ENCODE measurements around the gene PIBF1. TPM values are rescaled to one million over a fixed set of nuclear protein-coding genes. Genes with fewer than 3 reads are reported as not detected.
"Not testable (repeated sequence)": the region's sequence is repeated elsewhere in the genome, so short reads cannot be mapped to it uniquely, and the experiment has no call there.

Gene PIBF1
- total and polyA plus RNA-seq, 2 donors = 12.9 to 74.2 TPM

DNA sequence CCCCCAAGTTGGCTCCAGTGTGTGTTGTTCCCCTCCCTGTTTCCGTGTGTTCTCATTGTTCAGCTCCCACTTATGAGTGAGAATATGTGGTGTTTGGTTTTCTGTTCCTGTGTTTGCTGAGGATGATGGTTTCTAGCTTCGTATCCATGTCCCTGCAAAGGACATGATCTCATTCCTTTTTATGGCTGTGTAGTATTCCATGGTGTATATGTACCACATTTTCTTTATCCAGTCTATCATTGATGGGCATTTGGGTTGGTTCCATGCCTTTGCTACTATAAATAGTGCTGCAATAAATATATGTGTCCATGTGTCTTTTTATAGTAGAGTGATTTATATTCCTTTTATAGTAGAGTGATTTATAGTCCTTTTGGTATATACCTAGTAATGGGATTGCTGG, 63.2 kb downstream of the PIBF1 start:
- WGBS = 98% methylated on average over 2 of the region's 2 CpGs
- H3K4me3 ChIP-seq (ENCODE audit: low read depth, low read length); H3K36me3 ChIP-seq (ENCODE audit: insufficient read depth); H3K27ac ChIP-seq (ENCODE audit: low read depth); DNase-seq (ENCODE audit: extremely low spot score); H3K4me1 ChIP-seq (ENCODE audit: insufficient read depth): not testable (repeated sequence)

DNA sequence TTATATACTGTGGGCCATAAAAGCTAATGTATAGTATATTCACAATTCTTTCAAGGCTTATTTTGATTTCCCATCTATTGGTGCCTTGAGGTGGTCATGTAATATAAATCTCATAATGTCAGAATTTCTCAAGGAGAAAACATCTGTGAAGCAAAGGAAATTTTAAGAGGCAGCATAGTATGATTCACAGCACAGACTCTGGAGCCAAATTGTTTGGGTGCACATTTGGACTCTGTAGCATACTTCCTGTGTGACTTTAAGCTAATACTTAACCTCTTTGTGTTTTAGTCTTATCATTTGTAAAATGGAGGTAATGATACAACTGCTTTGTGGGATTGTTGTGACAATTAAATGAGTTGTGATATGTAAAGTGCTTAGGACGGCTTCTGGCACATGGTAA, 67.6 kb downstream of the PIBF1 start:
- no peak for DNase-seq (ENCODE audit: extremely low spot score)
- H3K36me3 ChIP-seq (ENCODE audit: insufficient read depth) = peaks cover 5% of the 10 kb centered on the region
- 94% methylated on average over 1 of the region's 1 CpG for WGBS
- H3K4me3 ChIP-seq (ENCODE audit: low read depth, low read length) = no peak overlapping the region
- H3K27ac ChIP-seq (ENCODE audit: low read depth) = no peak overlapping the region
- no peaks in the 10 kb centered on the region for H3K4me1 ChIP-seq (ENCODE audit: insufficient read depth)

DNA sequence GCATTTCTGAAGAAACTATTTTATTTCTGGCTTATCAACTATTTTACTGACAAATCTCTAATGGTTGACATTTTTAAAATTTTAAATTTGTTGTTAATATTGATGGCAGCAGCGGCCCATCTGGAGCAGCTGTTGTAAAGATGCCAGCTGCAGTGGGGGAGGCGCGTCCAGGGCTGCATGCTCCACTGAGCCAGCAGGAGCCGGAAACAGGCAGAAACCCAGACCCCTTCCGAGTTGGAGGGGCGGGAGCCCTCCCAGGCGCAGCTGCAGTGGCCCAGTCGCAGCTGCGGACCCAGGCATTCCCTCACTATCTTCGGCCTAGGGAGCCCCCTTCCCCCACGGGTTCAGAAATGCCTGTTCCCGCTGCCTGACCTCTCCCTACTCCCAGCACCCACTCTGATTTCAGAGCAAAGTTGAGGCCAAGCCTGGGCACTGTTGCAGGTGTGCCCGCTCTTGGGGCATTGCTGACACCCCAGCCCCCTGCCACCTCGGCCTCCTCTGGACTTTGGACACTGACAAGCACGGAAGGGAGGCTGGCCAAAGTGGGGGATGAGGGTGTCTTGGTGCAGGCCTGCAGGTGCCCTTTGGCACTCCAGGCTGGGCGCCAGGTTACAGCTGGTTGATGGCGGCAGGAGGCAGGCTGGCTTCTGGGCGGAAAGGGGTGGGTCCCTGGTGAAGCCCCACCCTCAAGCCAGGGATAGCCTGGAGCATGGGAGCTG, 69.2 kb downstream of the PIBF1 start:
- Histone ChIP-seq H3K36me3 (ENCODE audit: insufficient read depth) (peaks cover 3% of the 10 kb centered on the region), H3K4me1 (ENCODE audit: insufficient read depth) (no peaks in the 10 kb centered on the region), H3K27ac (ENCODE audit: low read depth) (no peak overlapping the region), H3K4me3 (ENCODE audit: low read depth, low read length) (no peak overlapping the region)
- DNase-seq (ENCODE audit: extremely low spot score) = no peak
- 94% methylated on average over 18 of the region's 18 CpGs for WGBS

DNA sequence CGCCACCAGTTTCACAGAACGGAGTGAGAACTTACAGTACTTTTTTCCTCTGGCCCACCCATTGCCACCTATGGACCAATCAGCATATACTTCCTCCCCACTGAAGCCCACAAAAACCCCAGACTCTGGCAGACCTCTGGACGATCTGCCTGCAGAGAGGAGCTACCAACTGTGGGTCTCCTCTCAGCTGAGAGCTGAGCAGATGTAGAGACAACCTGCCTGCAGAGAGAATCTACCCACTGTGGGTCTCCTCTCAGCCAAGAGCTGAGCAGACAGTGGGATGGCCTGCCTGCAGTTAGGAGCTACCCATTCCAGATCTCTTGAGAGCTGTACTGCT, 69.7 kb downstream of the PIBF1 start:
- DNase-seq (ENCODE audit: extremely low spot score) = no peak
- H3K4me1 ChIP-seq (ENCODE audit: insufficient read depth) = no peaks in the 10 kb centered on the region
- H3K36me3 ChIP-seq (ENCODE audit: insufficient read depth) = peaks cover 3% of the 10 kb centered on the region
- WGBS = 95% methylated on average over 3 of the region's 3 CpGs
- H3K4me3 ChIP-seq (ENCODE audit: low read depth, low read length) = no peak overlapping the region
- H3K27ac ChIP-seq (ENCODE audit: low read depth) = no peak overlapping the region

DNA sequence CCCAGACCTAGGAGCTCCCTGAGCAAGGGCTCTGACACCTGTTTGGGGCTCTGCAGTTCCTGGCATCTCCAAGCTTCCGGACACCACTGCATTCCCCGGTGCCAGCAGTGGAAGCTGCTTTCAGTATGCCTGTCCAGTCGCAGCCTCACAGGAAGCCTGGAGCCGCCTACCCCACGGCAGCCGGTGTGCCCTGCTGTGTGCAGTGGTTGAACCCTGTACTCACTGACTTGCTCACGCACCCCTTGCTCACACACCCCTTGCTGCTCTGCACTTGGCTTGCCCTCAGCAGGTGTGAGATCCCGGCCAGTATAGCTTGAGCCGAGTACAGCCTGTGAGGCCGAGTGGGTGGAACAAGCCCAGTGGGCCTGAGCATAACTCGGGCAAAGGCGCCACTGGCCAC, 70.3 kb downstream of the PIBF1 start:
- Histone ChIP-seq H3K27ac (ENCODE audit: low read depth) (no peak overlapping the region), H3K36me3 (ENCODE audit: insufficient read depth) (peaks cover 3% of the 10 kb centered on the region), H3K4me1 (ENCODE audit: insufficient read depth) (no peaks in the 10 kb centered on the region), H3K4me3 (ENCODE audit: low read depth, low read length) (no peak overlapping the region)
- 98% methylated on average over 12 of the region's 12 CpGs for WGBS
- no peak for DNase-seq (ENCODE audit: extremely low spot score)

DNA sequence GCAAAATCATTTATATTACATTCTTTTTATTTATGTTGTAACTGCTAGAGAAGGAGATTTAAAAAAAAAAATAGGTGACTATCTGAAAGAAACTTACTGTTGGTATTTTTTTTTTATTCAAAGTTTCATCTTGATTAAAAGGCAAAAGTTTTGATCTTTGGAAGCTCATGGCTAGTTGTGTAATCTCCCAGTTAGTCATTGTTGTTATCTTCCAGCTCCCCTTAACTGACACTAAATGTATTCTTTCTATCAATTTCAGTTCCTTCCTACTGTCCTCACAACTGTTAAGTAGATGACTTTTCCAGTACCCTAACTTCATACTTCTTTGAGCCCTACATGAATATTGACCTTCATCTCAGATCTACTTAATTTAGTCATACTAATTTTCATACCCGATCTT, 71.1 kb downstream of the PIBF1 start:
- no peak for DNase-seq (ENCODE audit: extremely low spot score)
- H3K4me1 ChIP-seq (ENCODE audit: insufficient read depth) = no peaks in the 10 kb centered on the region
- H3K36me3 ChIP-seq (ENCODE audit: insufficient read depth) = peaks cover 3% of the 10 kb centered on the region
- WGBS = 100% methylated on average over 1 of the region's 1 CpG
- H3K4me3 ChIP-seq (ENCODE audit: low read depth, low read length) = no peak overlapping the region
- no peak overlapping the region for H3K27ac ChIP-seq (ENCODE audit: low read depth)

DNA sequence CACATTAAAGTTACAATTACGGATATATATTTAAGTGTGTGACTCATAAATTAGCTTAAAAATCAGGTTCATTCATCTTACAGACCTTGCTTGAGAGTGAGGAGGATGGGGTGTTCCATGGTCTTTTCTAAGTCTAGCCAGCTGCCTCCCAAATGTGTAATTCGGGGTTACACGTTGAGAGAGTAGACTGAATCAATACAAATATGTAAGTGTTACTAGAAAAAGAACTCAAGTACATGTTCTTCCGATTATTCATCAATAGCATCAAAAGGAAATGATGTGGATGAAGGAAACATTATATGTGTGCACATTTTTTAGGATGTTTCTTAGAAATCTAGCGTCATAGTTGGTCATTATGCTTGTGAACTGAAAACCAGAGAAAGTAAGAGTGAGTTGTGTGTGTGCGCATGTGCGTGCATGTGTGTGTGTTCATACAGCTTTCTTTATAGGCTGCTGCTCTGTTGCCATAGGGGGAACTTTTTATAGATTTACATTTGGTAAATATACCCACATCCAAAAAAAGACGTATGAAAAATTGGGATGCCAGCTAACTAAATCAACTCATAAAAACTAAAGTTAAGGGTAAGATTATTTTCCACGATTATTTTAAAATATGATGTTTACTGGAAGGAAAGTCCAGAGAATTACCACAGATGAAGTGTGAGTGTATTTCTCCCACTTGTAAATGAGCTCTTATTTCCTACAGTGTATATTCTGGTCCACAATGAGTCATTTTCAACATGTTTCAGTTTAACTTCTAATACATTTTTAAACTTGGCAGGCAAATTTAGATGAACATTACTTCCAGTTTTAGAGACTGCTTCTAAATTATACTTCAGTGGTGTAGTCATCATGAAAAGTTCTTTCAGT, 82.4 kb downstream of the PIBF1 start:
- H3K27ac ChIP-seq (ENCODE audit: low read depth) = no peak overlapping the region
- no peak overlapping the region for H3K4me3 ChIP-seq (ENCODE audit: low read depth, low read length)
- H3K4me1 ChIP-seq (ENCODE audit: insufficient read depth) = no peaks in the 10 kb centered on the region
- no peak for DNase-seq (ENCODE audit: extremely low spot score)
- no peaks in the 10 kb centered on the region for H3K36me3 ChIP-seq (ENCODE audit: insufficient read depth)
- 74% methylated on average over 9 of the region's 9 CpGs for WGBS

DNA sequence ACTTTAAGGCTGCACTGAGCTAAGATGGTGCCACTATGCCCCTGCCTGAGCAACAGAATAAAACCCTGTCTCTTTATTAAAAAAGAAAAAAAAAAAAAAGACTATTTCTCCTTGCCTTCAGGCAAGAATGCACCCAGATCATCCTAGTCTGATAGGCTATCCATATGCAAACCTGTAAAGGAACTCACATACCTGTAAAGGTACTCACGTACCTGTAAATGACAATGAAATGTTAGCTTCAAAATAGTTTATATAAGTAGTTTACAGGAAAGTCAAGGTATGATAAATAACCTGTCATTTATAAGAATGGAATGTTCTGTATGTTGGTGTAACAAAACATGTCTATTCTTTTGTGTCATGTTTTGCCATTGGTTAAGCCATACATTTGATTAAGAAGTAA, 86.3 kb downstream of the PIBF1 start:
- WGBS = 100% methylated on average over 1 of the region's 1 CpG
- Histone ChIP-seq H3K27ac (ENCODE audit: low read depth) (no peak overlapping the region), H3K4me3 (ENCODE audit: low read depth, low read length) (no peak overlapping the region), H3K4me1 (ENCODE audit: insufficient read depth) (no peaks in the 10 kb centered on the region), H3K36me3 (ENCODE audit: insufficient read depth) (no peaks in the 10 kb centered on the region)
- no peak for DNase-seq (ENCODE audit: extremely low spot score)

DNA sequence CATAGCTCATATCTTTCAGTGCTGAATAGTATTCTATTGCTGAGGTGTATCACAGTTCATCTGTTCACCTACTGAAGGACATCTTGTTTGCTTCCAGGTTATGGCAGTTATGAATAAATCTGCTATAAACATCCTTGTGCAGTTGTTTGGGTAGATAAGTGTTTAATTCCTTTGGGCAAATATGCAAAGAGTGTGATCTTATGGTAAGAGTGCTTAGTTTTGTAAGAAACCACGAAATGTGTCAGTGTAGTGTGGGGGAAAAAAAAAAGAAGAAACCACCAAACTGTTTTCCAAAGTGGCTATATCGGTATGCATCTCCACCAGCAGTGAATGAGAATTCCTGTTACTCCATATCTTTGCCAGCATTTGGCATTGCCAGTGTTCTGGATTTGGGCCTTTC, 93.3 kb downstream of the PIBF1 start:
- Histone ChIP-seq H3K36me3 (ENCODE audit: insufficient read depth) (no peaks in the 10 kb centered on the region), H3K27ac (ENCODE audit: low read depth) (no peak overlapping the region), H3K4me1 (ENCODE audit: insufficient read depth) (no peaks in the 10 kb centered on the region), H3K4me3 (ENCODE audit: low read depth, low read length) (no peak overlapping the region)
- 92% methylated on average over 2 of the region's 2 CpGs for WGBS
- DNase-seq (ENCODE audit: extremely low spot score) = no peak

DNA sequence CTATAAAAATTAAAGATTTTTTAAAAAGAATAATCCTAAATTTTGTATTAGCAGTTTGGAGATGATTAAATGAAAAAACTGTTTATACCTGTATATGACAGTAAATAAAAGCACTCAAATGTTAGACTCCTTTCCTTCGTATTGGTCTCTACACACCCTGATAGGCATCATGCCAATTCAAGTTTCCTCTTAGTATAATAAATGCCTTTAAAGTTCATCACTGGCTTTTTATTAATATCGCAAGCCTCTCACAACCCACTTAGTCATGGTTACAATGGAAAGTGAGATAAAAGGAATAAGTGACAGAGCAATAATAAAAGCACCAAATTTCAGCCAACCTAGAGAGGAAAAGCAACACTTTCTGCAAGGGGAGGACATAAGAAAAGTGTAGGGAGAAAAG, 102.2 kb downstream of the PIBF1 start:
- 67% methylated on average over 2 of the region's 2 CpGs for WGBS
- H3K36me3 ChIP-seq (ENCODE audit: insufficient read depth) = no peaks in the 10 kb centered on the region
- H3K27ac ChIP-seq (ENCODE audit: low read depth) = no peak overlapping the region
- DNase-seq (ENCODE audit: extremely low spot score) = no peak
- no peaks in the 10 kb centered on the region for H3K4me1 ChIP-seq (ENCODE audit: insufficient read depth)
- no peak overlapping the region for H3K4me3 ChIP-seq (ENCODE audit: low read depth, low read length)

DNA sequence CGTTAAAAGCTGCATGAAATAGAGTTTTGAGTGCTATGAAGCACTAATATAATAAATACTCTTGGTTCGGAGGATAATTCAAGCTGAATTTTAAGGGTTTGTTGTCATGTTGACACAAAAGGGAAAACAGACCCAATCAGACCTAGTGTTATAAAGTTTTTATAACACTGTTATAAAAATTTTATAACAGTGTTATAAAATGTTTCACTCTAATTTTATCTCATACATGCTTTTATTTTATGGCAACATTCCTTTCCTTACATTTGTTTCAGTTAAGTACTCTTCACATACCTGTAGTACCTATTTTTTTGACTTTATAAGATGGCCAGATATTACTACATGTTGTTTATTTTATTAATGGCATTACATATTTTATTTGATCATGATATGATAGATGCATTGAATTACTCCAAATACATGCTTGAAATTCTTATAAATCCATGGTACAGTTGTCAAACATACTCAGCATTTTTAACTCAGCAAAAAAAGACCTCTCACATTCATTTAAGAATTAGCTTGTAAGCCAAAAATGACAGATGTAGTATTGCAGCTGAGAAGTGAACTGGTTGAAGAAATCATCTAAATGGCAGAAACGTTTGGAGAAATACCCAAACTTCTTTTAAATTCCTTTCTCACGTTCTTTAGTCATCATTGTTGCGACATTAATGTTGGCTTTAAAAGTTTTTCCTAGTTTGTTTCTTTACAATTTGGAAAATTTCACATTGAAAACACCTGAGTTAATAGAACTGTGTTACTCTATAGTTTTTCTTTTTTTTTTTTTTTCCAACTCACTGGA, 104.5 kb downstream of the PIBF1 start:
- no peak overlapping the region for H3K4me3 ChIP-seq (ENCODE audit: low read depth, low read length)
- DNase-seq (ENCODE audit: extremely low spot score) = no peak
- no peaks in the 10 kb centered on the region for H3K36me3 ChIP-seq (ENCODE audit: insufficient read depth)
- WGBS = 71% methylated on average over 5 of the region's 5 CpGs
- H3K27ac ChIP-seq (ENCODE audit: low read depth) = no peak overlapping the region
- H3K4me1 ChIP-seq (ENCODE audit: insufficient read depth) = no peaks in the 10 kb centered on the region

DNA sequence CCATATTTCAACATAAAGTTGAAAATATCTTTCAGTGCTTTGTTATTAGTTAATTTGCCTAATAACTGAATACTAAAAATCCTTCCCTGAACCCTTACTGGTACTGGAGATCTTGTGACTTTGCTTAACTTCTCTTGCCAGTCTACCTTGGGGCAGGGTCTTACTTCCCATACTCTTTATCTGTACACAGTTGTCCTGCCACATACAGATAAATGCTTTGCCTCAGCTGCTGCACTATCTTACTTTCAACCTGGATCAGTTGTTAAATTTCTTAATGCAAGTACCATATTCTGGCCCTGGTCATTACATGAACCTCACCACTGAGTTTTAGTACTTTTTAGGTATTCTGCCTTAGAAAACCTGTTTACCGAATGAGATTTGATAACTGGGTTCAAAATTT, 107.6 kb downstream of the PIBF1 start:
- DNase-seq (ENCODE audit: extremely low spot score) = no peak
- Histone ChIP-seq H3K4me1 (ENCODE audit: insufficient read depth) (no peaks in the 10 kb centered on the region), H3K27ac (ENCODE audit: low read depth) (no peak overlapping the region), H3K4me3 (ENCODE audit: low read depth, low read length) (no peak overlapping the region), H3K36me3 (ENCODE audit: insufficient read depth) (no peaks in the 10 kb centered on the region)
- 99% methylated on average over 1 of the region's 1 CpG for WGBS

DNA sequence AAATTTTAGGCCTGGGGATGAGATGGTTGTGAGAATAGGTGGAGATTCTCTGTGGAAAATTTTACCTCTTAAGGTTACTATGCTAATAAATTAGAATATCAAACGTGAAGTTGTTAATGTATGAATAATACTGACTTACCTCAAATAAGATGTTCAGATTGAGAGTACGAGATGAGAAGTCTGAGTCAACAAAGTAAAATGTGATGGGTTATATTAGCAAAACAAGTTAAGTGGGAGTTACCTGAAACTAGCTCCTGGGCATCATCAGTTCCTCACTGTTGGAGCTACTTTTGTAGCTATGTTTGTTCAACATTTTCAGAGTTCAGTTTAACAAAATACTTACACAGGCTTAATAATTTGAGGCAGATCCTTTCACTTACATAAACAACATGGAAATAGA, 108.6 kb downstream of the PIBF1 start:
- Histone ChIP-seq H3K27ac (ENCODE audit: low read depth) (no peak overlapping the region), H3K4me1 (ENCODE audit: insufficient read depth) (no peaks in the 10 kb centered on the region), H3K4me3 (ENCODE audit: low read depth, low read length) (no peak overlapping the region), H3K36me3 (ENCODE audit: insufficient read depth) (no peaks in the 10 kb centered on the region)
- DNase-seq (ENCODE audit: extremely low spot score) = no peak
- WGBS = 86% methylated on average over 2 of the region's 2 CpGs

DNA sequence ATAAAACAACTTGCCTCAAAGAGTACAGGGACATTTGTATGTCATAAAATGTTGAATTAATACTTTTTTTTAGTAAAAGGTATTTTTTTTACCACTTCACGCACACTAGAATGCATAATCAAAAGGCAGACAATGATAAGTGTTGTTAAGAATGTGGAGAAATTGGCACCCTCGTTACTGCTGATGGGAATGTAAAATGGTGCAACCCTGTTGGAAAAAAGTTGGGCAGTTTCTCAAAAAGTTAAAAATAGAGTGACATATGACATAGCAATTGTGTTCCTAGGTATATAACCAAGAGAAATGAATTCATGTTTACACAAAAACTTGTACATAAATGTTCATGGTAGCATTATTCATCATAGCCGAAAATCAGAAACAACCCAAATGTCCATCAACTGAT, 109.5 kb downstream of the PIBF1 start:
- Histone ChIP-seq H3K36me3 (ENCODE audit: insufficient read depth) (no peaks in the 10 kb centered on the region), H3K27ac (ENCODE audit: low read depth) (no peak overlapping the region), H3K4me3 (ENCODE audit: low read depth, low read length) (no peak overlapping the region), H3K4me1 (ENCODE audit: insufficient read depth) (no peaks in the 10 kb centered on the region)
- DNase-seq (ENCODE audit: extremely low spot score) = no peak
- WGBS = 98% methylated on average over 3 of the region's 3 CpGs
